Adrenal gland (tissue), 12 donors: ENCODE results near the gene CTNNBIP1. TPM values are rescaled to one million over a fixed set of nuclear protein-coding genes. Genes with fewer than 3 reads are reported as not detected.

Experiments
- DNase-seq, 7 donors: peaks; one replicate each; pipeline ENCODE4 v3.0.0-alpha.2; 2019 to 2020
- H3K27ac ChIP-seq, 5 donors: fragments of 200-600 bp; sonication (generic) in 4 of 5; 1 replicate in 3 of 5; 2 replicates in 2 of 5; pipeline versions ENCODE4 v1.5.1 to v1.8.0; 2016 to 2020; ENCODE audit warnings: mild to moderate bottlenecking in 1 of 5
- H3K27me3 ChIP-seq: fragments of 200-600 bp; 2 replicates; pipeline ENCODE4 v1.8.0; 2021
- H3K36me3 ChIP-seq, 2 donors: fragments of 200-600 bp; replicated peaks in 1 of 2; 1 replicate in 1 of 2; 2 replicates in 1 of 2; pipeline versions ENCODE4 v1.5.1 to v1.8.0; 2018 to 2022
- H3K4me1 ChIP-seq, 2 donors: fragments of 200-600 bp; replicated peaks in 1 of 2; 1 replicate in 1 of 2; 2 replicates in 1 of 2; pipeline versions ENCODE4 v1.5.1 to v1.8.0; 2018 to 2021
- H3K4me3 ChIP-seq, 4 donors: fragments of 200-600 bp; sonication (generic) in 3 of 4; one replicate each; pipeline ENCODE4 v1.5.1; 2016 to 2018
- H3K9me3 ChIP-seq, 3 donors: fragments of 200-600 bp; sonication (generic) in 1 of 3; replicated peaks in 1 of 3; 1 replicate in 2 of 3; 2 replicates in 1 of 3; pipeline versions ENCODE4 v1.5.1 to v1.8.0; 2016 to 2021
- CTCF ChIP-seq, 6 experiments: fragments of 450-650 bp in 4 of 6; fragments of 200-600 bp in 2 of 6; sonication (generic) in 1 of 6; IDR thresholded peaks; 1 replicate in 5 of 6; 2 replicates in 1 of 6; pipeline versions ENCODE4 v1.5.1 to v1.8.0; 2016 to 2021; ENCODE audit warnings: antibody characterized with exemption in 6 of 6, mild to moderate bottlenecking in 2 of 6, moderate library complexity in 1 of 6
- POLR2A ChIP-seq, 2 donors: fragments of 450-650 bp; IDR thresholded peaks; one replicate each; pipeline ENCODE4 v1.6.1; 2017; ENCODE audit warnings: antibody characterized with exemption in 2 of 2, mild to moderate bottlenecking in 2 of 2, moderate library complexity in 1 of 2
- WGBS, 4 donors: extraction: QIAGEN DNeasy Blood & Tissue Kit in 2 of 4; methylation state at CpG; one replicate each; pipeline versions ENCODE4 v1.1.5 to v1.1.7; 2013 to 2017; 5-methylcytosine and 5-hydroxymethylcytosine counted together
- intact Hi-C, 2 donors: fragments of 100-400 bp; cut with DNase I; formaldehyde crosslinking; loops; one replicate each; pipeline versions ENCODE4 v1.14.1 to v1.15.0; 2022 to 2023
- polyA plus RNA-seq, 3 donors: library from polyadenylated mRNA; stranded (reverse); fragments of 200-250 nt in 2 of 3; fragments of 350-450 nt in 1 of 3; fragmentation: Illumina TruSeq in 1 of 3; extraction: RNeasy Lipid Tissue Mini Kit (QIAGEN cat#74804) in 1 of 3; gene quantifications; one replicate each; pipeline ENCODE4 v1.2.3, GENCODE V29; 2013 to 2014
- total RNA-seq, 9 donors: library from RNA; depleted of rRNA in 4 of 9; stranded (reverse); fragments of >200 nt in 4 of 9; fragments of 120-200 nt in 1 of 9; fragmentation: NEBNext Ultra II Directional in 1 of 9; extraction: Animal tissue kit (Norgen Biotek cat#: 25700) in 1 of 9; gene quantifications; one replicate each; pipeline versions ENCODE4 v1.1.0 to v1.2.4, GENCODE V29; 2013 to 2023
- donor health status: healthy with polysubstance abuse.
- donor health status: Bipolar disorder and iron deficiency.
- donor health status: DM: yes; HTN: yes; CAD: no.
- donor health status: DM: no; HTN: no; CAD: no.
- donor health status: DM: no; HTN: no; CAD: no.
- donor health status: DM: yes; HTN: yes; CAD: no.

The CTNNBIP1 gene
- total and polyA plus RNA-seq, 12 donors = 6.8 to 26.9 (median 16.0) TPM

GRCh38 chr1:9905010-9905409 lies 5.1 kb downstream of the CTNNBIP1 start:
- intact Hi-C loops = no loop called here
- WGBS, 4 donors = 79 to 95% (median 83%) methylated on average over 4 of the region's 4 CpGs
- H3K9me3 ChIP-seq = no peaks in the 10 kb centered on the region
- H3K27me3 ChIP-seq = no peaks in the 10 kb centered on the region
- no peak for DNase-seq
- TF ChIP-seq CTCF (IDR thresholded peaks at IDR 0.05) = no peak
- no peak for TF ChIP-seq POLR2A (IDR thresholded peaks at IDR 0.05)
- no peak overlapping the region for H3K4me3 ChIP-seq
- H3K4me1 ChIP-seq = peaks cover 16 to 32% of the 10 kb centered on the region in 2 donors
- H3K27ac ChIP-seq = no peak overlapping the region
- H3K36me3 ChIP-seq = no peaks in the 10 kb centered on the region

DNA sequence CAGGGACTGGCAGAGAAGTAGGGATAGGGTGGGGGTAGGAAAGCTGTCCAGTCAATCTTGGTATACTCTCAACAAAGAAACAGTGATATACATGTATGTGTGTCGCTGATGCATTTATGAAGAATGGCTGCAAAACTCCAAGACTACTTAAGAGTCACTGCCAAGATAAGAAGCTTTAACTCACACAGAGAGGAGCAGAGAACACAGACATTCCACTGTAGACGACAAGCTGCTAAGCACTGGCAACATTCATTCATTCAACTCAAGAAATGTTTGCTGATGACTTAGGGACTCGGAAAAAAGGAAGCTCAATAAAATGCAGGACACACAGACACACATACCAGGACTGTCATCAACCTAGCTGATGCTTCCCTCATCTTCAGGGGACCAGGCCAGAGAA lies 5.5 kb downstream of the CTNNBIP1 start:
- WGBS, 4 donors = 73 to 84% (median 76%) methylated on average over 3 of the region's 3 CpGs
- Histone ChIP-seq H3K4me1 (peaks cover 16 to 32% of the 10 kb centered on the region in 2 donors), H3K27ac (no peak overlapping the region), H3K27me3 (no peaks in the 10 kb centered on the region), H3K9me3 (no peaks in the 10 kb centered on the region), H3K4me3 (no peak overlapping the region), H3K36me3 (no peaks in the 10 kb centered on the region)
- no peak for DNase-seq
- no peak for TF ChIP-seq CTCF (IDR thresholded peaks at IDR 0.05)
- no peak for TF ChIP-seq POLR2A (IDR thresholded peaks at IDR 0.05)
- intact Hi-C loops = no loop called here

DNA sequence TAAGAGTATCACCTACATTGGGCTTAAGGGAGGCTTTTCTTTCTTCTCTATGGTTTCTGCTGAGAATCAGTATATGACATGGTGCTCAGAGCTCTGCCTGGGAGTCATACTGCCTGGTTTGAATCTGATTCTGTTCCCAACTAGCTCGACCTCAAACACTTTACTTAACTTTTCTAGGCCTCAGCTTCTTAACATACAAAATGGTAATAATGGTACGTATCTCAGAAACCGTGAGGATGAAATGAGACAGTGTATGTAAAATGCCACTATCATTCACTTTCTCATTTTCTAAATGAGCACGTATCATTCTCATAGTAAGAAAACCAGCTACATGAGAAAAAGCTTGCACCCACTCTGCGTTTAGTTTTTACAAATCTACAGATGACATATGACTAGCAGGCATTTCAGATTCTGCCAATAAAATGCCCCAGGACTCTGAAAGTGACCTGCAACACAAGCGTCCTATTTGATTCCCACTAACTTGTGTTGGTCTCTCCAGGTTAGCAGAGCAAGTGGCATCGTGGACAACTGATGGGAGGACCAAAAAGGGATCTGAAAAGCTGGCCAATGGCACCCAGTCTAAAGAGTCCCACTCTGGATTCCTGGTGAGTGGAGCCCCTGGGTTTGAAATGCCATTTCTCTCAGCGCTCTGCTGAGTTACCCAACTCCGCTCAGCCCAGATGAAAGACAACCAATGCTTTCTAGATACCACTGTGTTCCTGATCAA lies 6.1 kb downstream of the CTNNBIP1 start:
- DNase-seq = no peak
- TF ChIP-seq CTCF (IDR thresholded peaks at IDR 0.05) = no peak
- WGBS, 4 donors = 89 to 93% (median 92%) methylated on average over 9 of the region's 9 CpGs
- H3K27me3 ChIP-seq = no peaks in the 10 kb centered on the region
- H3K27ac ChIP-seq = no peak overlapping the region
- H3K4me1 ChIP-seq = peaks cover 10 to 26% of the 10 kb centered on the region in 2 donors
- no peaks in the 10 kb centered on the region for H3K36me3 ChIP-seq
- intact Hi-C loops = no loop called here
- no peak overlapping the region for H3K4me3 ChIP-seq
- no peaks in the 10 kb centered on the region for H3K9me3 ChIP-seq

DNA sequence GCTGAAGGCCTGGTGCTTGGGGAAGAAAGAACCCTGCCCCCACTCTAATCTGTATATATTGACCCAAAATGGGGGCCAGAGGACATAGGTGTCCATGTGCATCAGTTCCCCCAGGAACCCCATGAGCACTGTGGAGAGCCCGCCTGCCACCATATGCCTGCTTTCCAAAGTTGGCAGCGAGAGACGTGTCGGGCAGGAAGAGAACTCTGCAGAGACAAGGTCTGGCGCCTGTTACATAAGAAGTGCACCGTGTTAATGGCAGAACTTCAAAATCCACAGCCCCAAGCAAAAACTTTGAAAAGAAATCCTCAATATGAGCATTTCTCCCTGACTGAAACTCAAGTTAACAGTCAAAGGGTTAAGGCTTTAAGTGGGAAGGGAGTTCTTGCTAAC lies 8.0 kb downstream of the CTNNBIP1 start:
- TF ChIP-seq CTCF (IDR thresholded peaks at IDR 0.05) = no peak
- TF ChIP-seq POLR2A (IDR thresholded peaks at IDR 0.05) = no peak
- Histone ChIP-seq H3K4me3 (no peak overlapping the region), H3K4me1 (peaks cover 7 to 22% of the 10 kb centered on the region in 2 donors), H3K27ac (peak overlapping the region in 3 of 5 donors; percentile 12 to 75 (median 69)), H3K27me3 (no peaks in the 10 kb centered on the region), H3K9me3 (no peaks in the 10 kb centered on the region), H3K36me3 (no peaks in the 10 kb centered on the region)
- peak in 2 of 7 donors; percentile 18 to 31 for DNase-seq
- intact Hi-C loops = no loop called here
- 48 to 70% (median 54%) methylated on average over 5 to 6 of the region's 6 CpGs for WGBS, 4 donors
